Neural cell (in vitro differentiated cells): Measurements from ENCODE around the gene TIAM2. TPM values are rescaled to one million over a fixed set of nuclear protein-coding genes. Genes with fewer than 3 reads are reported as not detected.

ENCODE experiments used
- H2AFZ ChIP-seq: fragments of 200-600, 300-800 bp; sonication (generic), shearing (Covaris generic); 2 replicates; pipeline ENCODE4 v1.6.0; 2014; ENCODE audit warnings: low read depth, mild to moderate bottlenecking, antibody characterized with exemption, low read length, moderate library complexity
- H3F3A ChIP-seq: fragments of 200-600 bp; shearing (Covaris generic); 2 replicates; pipeline ENCODE4 v1.6.1; 2016; ENCODE audit warnings: mild to moderate bottlenecking, moderate library complexity, mixed read lengths, antibody characterized with exemption, low read length; ENCODE audit not compliant: insufficient read depth, poor library complexity, severe bottlenecking
- H3K27ac ChIP-seq: fragments of 200-600, 300-800 bp; sonication (generic), shearing (Covaris generic); 2 replicates; pipeline ENCODE4 v1.5.1; 2014; ENCODE audit warnings: mild to moderate bottlenecking, low read length, moderate library complexity
- H3K27me3 ChIP-seq: fragments of 300-800, 200-600 bp; sonication (generic), shearing (Covaris generic); 2 replicates; pipeline ENCODE4 v1.6.0; 2014; ENCODE audit warnings: mild to moderate bottlenecking, low read depth, low read length, moderate library complexity; ENCODE audit not compliant: insufficient read depth
- H3K36me3 ChIP-seq: fragments of 300-800, 200-600 bp; sonication (generic), shearing (Covaris generic); 2 replicates; pipeline ENCODE4 v1.5.1; 2014; ENCODE audit warnings: mild to moderate bottlenecking, antibody characterized with exemption, low read length, moderate library complexity; ENCODE audit not compliant: insufficient read depth
- H3K4me2 ChIP-seq: fragments of 300-800, 200-600 bp; sonication (generic), shearing (Covaris generic); 2 replicates; pipeline ENCODE4 v1.6.0; 2014; ENCODE audit warnings: mild to moderate bottlenecking, low read length
- H3K4me3 ChIP-seq: fragments of 300-800, 200-600 bp; sonication (generic), shearing (Covaris generic); 2 replicates; pipeline ENCODE4 v1.5.1; 2014; ENCODE audit warnings: mild to moderate bottlenecking, low read length, moderate library complexity
- H3K79me2 ChIP-seq: fragments of 200-600 bp; shearing (Covaris generic); replicated peaks from 2 replicates; pipeline ENCODE4 v1.6.0; 2014; ENCODE audit warnings: mild to moderate bottlenecking, low read length, moderate library complexity; ENCODE audit not compliant: insufficient read depth
- H3K9ac ChIP-seq: fragments of 300-800, 200-600 bp; sonication (generic), shearing (Covaris generic); 2 replicates; pipeline ENCODE4 v1.6.1; 2016; ENCODE audit warnings: mild to moderate bottlenecking, low read length, mixed read lengths
- H3K9me2 ChIP-seq: fragments of 200-600 bp; shearing (Covaris generic); 2 replicates; pipeline ENCODE4 v1.6.1; 2016; ENCODE audit warnings: mild to moderate bottlenecking, low read length, mixed read lengths; ENCODE audit not compliant: insufficient read depth
- H3K9me3 ChIP-seq: fragments of 200-600, 300-800 bp; sonication (generic), shearing (Covaris generic); 2 replicates; pipeline ENCODE4 v1.6.1; 2016; ENCODE audit warnings: mild to moderate bottlenecking, mixed run types, low read length, moderate library complexity, mixed read lengths
- H4K20me1 ChIP-seq: fragments of 200-600 bp; shearing (Covaris generic); 2 replicates; pipeline ENCODE4 v1.6.1; 2016; ENCODE audit warnings: mild to moderate bottlenecking, mixed run types; ENCODE audit not compliant: insufficient read depth
- EP300 ChIP-seq: fragments of 450-650 bp; conservative IDR thresholded peaks from 2 replicates; pipeline ENCODE4 v1.6.1; 2014; ENCODE audit warnings: antibody characterized with exemption, mild to moderate bottlenecking, moderate library complexity; ENCODE audit not compliant: poor library complexity, severe bottlenecking
- EZH2 ChIP-seq: fragments of 200-600, 300-800 bp; shearing (Covaris generic), sonication (generic); IDR thresholded peaks from 2 replicates; pipeline ENCODE4 v1.6.1; 2014; ENCODE audit warnings: antibody characterized with exemption, low read length, borderline replicate concordance, mild to moderate bottlenecking; ENCODE audit not compliant: insufficient read depth, poor library complexity, severe bottlenecking
- POLR2AphosphoS5 ChIP-seq: IDR thresholded peaks from 2 replicates; pipeline ENCODE4 v1.6.1; 2012
- RAD21 ChIP-seq: fragments of 450-650 bp; conservative IDR thresholded peaks from 2 replicates; pipeline ENCODE4 v1.6.1; 2014; ENCODE audit warnings: antibody characterized with exemption, mild to moderate bottlenecking, moderate library complexity
- SMC3 ChIP-seq: fragments of 450-650 bp; conservative IDR thresholded peaks from 2 replicates; pipeline ENCODE4 v1.6.1; 2014; ENCODE audit warnings: antibody characterized with exemption, mild to moderate bottlenecking, moderate library complexity; ENCODE audit not compliant: poor library complexity
- TAF1 ChIP-seq: IDR thresholded peaks from 2 replicates; pipeline ENCODE4 v1.6.1; 2012; ENCODE audit warnings: low read depth
- polyA plus RNA-seq: library from polyadenylated mRNA; depleted of rRNA; stranded (reverse); fragments of >200 nt; gene quantifications from 2 replicates; pipeline ENCODE4 v1.2.3, GENCODE V29; 2014
- TF ChIP-seq, protein P1 (sequence below): IDR thresholded peaks from 2 replicates; pipeline ENCODE4 v1.6.1; 2012; ENCODE audit warnings: borderline replicate concordance
- TF ChIP-seq, protein P2 (sequence below): fragments of 450-650 bp; IDR thresholded peaks from 2 replicates; pipeline ENCODE4 v1.5.1; 2014; ENCODE audit warnings: antibody characterized with exemption, mild to moderate bottlenecking, moderate library complexity; ENCODE audit not compliant: poor library complexity, severe bottlenecking

Gene TIAM2
- polyA plus RNA-seq, 1 donor from 2014 or later = 73.3 TPM

DNA sequence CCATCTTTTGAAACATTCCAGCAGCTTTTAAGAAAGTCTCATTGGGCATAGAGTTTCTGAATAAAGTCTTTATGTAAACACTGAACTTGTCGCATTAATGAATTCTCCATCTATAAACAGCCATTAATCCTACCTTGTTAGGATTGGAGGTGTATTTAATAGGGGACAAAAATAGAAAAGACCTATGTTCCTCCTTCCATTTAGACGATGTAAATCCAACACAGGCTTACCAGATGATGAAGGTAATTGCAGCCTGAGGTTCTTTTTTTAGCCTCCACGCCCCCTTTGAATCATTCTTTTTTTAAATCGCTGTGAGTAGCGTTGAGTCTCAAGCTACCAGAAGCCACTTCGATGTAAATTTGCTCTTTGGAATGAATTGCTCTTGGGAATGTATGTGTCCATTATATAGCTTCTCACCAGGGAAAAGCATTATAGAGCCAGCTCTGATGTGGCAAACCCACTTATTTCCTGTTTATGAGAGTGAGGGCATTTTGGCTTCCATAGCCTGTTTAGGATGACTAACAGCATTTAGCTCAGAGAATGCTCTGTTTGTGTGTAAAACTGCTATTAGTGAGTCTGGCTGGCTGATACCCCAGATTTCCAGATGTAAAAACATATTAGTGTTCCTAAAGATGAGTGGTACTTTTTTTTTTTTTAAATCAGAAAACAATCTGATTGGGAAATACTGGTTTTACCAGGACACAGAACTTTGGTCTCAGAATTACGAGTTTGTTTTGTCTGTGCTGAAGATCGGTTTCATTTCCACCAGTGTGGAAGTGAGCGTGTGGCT lies 193.8 kb downstream of the TIAM2 start:
- Histone ChIP-seq H3K79me2 (no peaks in the 10 kb centered on the region), H3F3A (peaks cover 3% of the 10 kb centered on the region), H4K20me1 (no peaks in the 10 kb centered on the region), H2AFZ (no peak overlapping the region), H3K9ac (no peak overlapping the region), H3K9me2 (no peaks in the 10 kb centered on the region), H3K9me3 (no peaks in the 10 kb centered on the region), H3K4me2 (no peak overlapping the region), H3K36me3 (no peaks in the 10 kb centered on the region), H3K27ac (no peak overlapping the region), H3K4me3 (no peak overlapping the region), H3K27me3 (no peaks in the 10 kb centered on the region)
- TF ChIP-seq, protein P1, sequence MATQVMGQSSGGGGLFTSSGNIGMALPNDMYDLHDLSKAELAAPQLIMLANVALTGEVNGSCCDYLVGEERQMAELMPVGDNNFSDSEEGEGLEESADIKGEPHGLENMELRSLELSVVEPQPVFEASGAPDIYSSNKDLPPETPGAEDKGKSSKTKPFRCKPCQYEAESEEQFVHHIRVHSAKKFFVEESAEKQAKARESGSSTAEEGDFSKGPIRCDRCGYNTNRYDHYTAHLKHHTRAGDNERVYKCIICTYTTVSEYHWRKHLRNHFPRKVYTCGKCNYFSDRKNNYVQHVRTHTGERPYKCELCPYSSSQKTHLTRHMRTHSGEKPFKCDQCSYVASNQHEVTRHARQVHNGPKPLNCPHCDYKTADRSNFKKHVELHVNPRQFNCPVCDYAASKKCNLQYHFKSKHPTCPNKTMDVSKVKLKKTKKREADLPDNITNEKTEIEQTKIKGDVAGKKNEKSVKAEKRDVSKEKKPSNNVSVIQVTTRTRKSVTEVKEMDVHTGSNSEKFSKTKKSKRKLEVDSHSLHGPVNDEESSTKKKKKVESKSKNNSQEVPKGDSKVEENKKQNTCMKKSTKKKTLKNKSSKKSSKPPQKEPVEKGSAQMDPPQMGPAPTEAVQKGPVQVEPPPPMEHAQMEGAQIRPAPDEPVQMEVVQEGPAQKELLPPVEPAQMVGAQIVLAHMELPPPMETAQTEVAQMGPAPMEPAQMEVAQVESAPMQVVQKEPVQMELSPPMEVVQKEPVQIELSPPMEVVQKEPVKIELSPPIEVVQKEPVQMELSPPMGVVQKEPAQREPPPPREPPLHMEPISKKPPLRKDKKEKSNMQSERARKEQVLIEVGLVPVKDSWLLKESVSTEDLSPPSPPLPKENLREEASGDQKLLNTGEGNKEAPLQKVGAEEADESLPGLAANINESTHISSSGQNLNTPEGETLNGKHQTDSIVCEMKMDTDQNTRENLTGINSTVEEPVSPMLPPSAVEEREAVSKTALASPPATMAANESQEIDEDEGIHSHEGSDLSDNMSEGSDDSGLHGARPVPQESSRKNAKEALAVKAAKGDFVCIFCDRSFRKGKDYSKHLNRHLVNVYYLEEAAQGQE = peak; percentile 42
- TF ChIP-seq EP300 = no peak

DNA sequence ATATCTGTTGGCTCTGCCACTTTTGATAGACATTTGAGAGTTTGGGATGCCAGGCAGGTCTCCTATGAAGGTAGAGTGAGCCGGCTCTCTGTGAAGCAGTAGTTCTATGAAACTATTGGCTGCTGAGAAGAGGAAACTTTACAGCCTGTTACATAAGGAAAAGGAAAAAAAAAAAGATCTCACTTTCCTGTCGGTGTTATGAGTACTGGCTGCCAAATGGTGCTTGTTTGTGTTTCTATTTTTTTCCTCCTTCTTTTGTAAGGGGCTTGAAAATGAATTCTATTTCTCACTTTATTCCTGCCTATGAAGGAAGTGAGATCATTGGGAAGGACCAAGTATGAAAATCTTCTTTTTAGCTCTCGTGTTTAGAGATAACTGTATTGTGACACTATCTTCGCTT lies 195.6 kb downstream of the TIAM2 start:
- no peaks in the 10 kb centered on the region for H3K9me2 ChIP-seq
- peaks cover 3% of the 10 kb centered on the region for H3F3A ChIP-seq
- H3K27me3 ChIP-seq = no peaks in the 10 kb centered on the region
- H4K20me1 ChIP-seq = no peaks in the 10 kb centered on the region
- H2AFZ ChIP-seq = no peak overlapping the region
- no peaks in the 10 kb centered on the region for H3K9me3 ChIP-seq
- no peaks in the 10 kb centered on the region for H3K79me2 ChIP-seq
- H3K36me3 ChIP-seq = no peaks in the 10 kb centered on the region
- no peak overlapping the region for H3K9ac ChIP-seq
- no peak overlapping the region for H3K27ac ChIP-seq
- no peak overlapping the region for H3K4me2 ChIP-seq
- H3K4me3 ChIP-seq = no peak overlapping the region
- TF ChIP-seq EZH2 (no peak), TAF1 (no peak), POLR2AphosphoS5 (no peak), EP300 (no peak), SMC3 (no peak), RAD21 (no peak)
- TF ChIP-seq, protein P2, sequence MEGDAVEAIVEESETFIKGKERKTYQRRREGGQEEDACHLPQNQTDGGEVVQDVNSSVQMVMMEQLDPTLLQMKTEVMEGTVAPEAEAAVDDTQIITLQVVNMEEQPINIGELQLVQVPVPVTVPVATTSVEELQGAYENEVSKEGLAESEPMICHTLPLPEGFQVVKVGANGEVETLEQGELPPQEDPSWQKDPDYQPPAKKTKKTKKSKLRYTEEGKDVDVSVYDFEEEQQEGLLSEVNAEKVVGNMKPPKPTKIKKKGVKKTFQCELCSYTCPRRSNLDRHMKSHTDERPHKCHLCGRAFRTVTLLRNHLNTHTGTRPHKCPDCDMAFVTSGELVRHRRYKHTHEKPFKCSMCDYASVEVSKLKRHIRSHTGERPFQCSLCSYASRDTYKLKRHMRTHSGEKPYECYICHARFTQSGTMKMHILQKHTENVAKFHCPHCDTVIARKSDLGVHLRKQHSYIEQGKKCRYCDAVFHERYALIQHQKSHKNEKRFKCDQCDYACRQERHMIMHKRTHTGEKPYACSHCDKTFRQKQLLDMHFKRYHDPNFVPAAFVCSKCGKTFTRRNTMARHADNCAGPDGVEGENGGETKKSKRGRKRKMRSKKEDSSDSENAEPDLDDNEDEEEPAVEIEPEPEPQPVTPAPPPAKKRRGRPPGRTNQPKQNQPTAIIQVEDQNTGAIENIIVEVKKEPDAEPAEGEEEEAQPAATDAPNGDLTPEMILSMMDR = no peak
- TF ChIP-seq, protein P1 = no peak
